ENCODE data around the gene SYT13.

Gene SYT13

DNA sequence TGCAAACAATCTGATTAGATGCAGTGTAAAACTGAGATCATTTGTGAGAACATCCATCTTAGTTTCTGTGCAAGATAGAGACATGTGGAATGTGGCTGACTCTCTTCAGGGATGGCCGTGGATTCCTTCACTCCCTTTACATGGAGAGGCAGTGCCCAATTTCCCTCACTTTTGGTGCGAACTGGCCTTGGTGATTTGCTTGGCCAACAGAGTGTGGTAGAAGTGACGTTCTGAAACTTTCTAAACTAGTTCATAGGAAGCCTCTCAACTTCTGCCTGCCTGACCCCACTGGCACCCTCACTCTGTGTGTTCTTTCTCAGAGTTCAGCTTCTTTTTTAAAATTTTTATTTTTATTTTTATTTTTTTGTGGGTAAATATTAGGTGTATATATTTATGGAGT is 9.9 kb upstream of the SYT13 start:
- TF ChIP-seq POLR2A (IDR thresholded peaks at IDR 0.05; ENCODE audit: low read depth, low read length) (no peak), POU2F2 (IDR thresholded peaks at IDR 0.05; ENCODE audit: low read depth, low read length) (no peak), POLR2AphosphoS5 (IDR thresholded peaks at IDR 0.05; ENCODE audit: low read depth, low read length) (no peak), PAX5 (IDR thresholded peaks at IDR 0.05; ENCODE audit: insufficient read depth, low read length, severe bottlenecking) (no peak), TAF1 (IDR thresholded peaks at IDR 0.05; ENCODE audit: low read depth, low read length) (no peak), SPI1 (IDR thresholded peaks at IDR 0.05; ENCODE audit: low read depth, low read length) (no peak)
- no peak for FAIRE-seq
- no peak for DNase-seq (ENCODE audit: insufficient read length, low spot score)

DNA sequence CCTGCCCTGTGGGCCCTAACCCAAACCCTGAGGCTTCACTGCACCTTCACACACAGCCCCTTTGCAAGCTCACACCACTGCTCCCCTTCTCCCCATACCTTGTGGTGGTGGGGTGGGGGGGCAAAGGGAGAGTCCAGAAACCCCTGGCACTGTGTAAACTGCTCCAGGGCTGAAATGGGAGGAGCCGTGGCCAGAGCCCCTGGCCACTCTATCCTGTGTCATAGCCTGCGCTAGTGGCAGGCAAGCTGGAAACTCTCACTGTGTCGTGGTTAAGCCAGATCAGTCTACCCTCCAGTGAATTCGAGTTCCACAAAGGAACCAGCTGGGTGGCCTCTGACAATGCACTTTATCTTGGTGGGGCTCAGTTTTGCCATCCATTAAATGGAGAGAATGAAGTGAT is 8.4 kb upstream of the SYT13 start:
- TF ChIP-seq POLR2A (IDR thresholded peaks at IDR 0.05; ENCODE audit: low read depth, low read length) (no peak), SPI1 (IDR thresholded peaks at IDR 0.05; ENCODE audit: low read depth, low read length) (no peak), POU2F2 (IDR thresholded peaks at IDR 0.05; ENCODE audit: low read depth, low read length) (no peak), POLR2AphosphoS5 (IDR thresholded peaks at IDR 0.05; ENCODE audit: low read depth, low read length) (no peak), PAX5 (IDR thresholded peaks at IDR 0.05; ENCODE audit: insufficient read depth, low read length, severe bottlenecking) (no peak), TAF1 (IDR thresholded peaks at IDR 0.05; ENCODE audit: low read depth, low read length) (no peak)
- DNase-seq (ENCODE audit: insufficient read length, low spot score), result no peak
- FAIRE-seq, result no peak

DNA sequence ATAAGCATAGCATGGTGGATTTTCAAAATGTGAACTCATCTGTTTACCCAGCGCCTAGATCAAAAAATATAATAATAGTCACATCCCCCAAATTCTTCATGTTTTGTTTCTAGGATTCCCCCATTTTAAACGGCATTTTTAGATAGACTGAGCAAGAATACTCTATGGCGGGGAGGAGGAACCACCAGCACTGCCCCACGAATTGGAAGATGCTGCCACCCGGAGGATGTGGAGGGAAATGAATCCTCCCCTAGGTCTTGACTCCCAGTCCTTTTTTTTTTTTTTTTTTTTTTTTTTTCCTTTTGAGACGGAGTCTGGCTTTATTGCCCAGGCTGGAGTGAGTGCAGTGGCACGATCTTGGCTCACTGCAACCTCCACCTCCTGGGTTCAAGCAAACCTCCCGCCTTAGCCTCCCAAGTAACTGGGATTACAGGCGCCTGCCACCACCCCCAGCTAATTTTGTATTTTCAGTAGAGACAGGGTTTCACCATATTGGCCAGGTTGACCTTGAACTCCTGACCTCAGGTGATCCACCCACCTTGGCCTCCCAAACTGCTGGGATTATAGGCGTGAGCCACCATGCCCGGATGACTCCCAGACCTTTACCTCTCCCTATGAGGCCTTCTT is 7.5 kb upstream of the SYT13 start:
- FAIRE-seq, result peak; percentile 26
- DNase-seq (ENCODE audit: insufficient read length, low spot score), result peak; percentile 62

GRCh38 chr11:45290586-45290985 is 4.4 kb upstream of the SYT13 start:
- DNase-seq (ENCODE audit: insufficient read length, low spot score), result no peak
- TF ChIP-seq POU2F2 (IDR thresholded peaks at IDR 0.05; ENCODE audit: low read depth, low read length) (no peak), PAX5 (IDR thresholded peaks at IDR 0.05; ENCODE audit: insufficient read depth, low read length, severe bottlenecking) (no peak), TAF1 (IDR thresholded peaks at IDR 0.05; ENCODE audit: low read depth, low read length) (no peak), SPI1 (IDR thresholded peaks at IDR 0.05; ENCODE audit: low read depth, low read length) (no peak), POLR2AphosphoS5 (IDR thresholded peaks at IDR 0.05; ENCODE audit: low read depth, low read length) (no peak), POLR2A (IDR thresholded peaks at IDR 0.05; ENCODE audit: low read depth, low read length) (no peak)
- FAIRE-seq, result no peak

GRCh38 chr11:45289369-45289768 is 3.2 kb upstream of the SYT13 start:
- TF ChIP-seq POU2F2 (IDR thresholded peaks at IDR 0.05; ENCODE audit: low read depth, low read length) (no peak), POLR2AphosphoS5 (IDR thresholded peaks at IDR 0.05; ENCODE audit: low read depth, low read length) (no peak), POLR2A (IDR thresholded peaks at IDR 0.05; ENCODE audit: low read depth, low read length) (no peak), SPI1 (IDR thresholded peaks at IDR 0.05; ENCODE audit: low read depth, low read length) (no peak), PAX5 (IDR thresholded peaks at IDR 0.05; ENCODE audit: insufficient read depth, low read length, severe bottlenecking) (no peak), TAF1 (IDR thresholded peaks at IDR 0.05; ENCODE audit: low read depth, low read length) (no peak)
- no peak for DNase-seq (ENCODE audit: insufficient read length, low spot score)
- FAIRE-seq, result no peak

DNA sequence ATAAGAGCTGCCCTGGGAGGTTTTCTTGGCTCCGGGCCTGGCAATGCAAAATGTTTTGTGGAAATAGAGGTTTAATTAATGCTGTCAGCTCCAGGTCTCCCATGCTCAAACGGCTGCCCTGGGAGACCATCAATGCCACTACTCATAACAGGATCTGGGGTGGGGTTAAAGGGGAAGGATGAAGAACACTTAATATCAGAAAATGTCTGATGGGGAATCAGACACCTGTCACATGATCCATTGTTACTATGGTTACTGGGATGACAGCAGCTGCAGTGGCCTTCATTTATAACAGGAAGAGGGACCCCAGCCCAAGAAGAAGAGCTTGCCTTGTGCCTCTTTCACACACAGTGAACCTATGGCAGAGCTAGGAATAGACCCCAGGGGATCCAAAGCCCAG is 2.2 kb upstream of the SYT13 start:
- FAIRE-seq, result no peak
- TF ChIP-seq PAX5 (IDR thresholded peaks at IDR 0.05; ENCODE audit: insufficient read depth, low read length, severe bottlenecking) (no peak), POLR2A (IDR thresholded peaks at IDR 0.05; ENCODE audit: low read depth, low read length) (no peak), SPI1 (IDR thresholded peaks at IDR 0.05; ENCODE audit: low read depth, low read length) (no peak), POLR2AphosphoS5 (IDR thresholded peaks at IDR 0.05; ENCODE audit: low read depth, low read length) (no peak), TAF1 (IDR thresholded peaks at IDR 0.05; ENCODE audit: low read depth, low read length) (no peak), POU2F2 (IDR thresholded peaks at IDR 0.05; ENCODE audit: low read depth, low read length) (no peak)
- DNase-seq (ENCODE audit: insufficient read length, low spot score), result no peak

DNA sequence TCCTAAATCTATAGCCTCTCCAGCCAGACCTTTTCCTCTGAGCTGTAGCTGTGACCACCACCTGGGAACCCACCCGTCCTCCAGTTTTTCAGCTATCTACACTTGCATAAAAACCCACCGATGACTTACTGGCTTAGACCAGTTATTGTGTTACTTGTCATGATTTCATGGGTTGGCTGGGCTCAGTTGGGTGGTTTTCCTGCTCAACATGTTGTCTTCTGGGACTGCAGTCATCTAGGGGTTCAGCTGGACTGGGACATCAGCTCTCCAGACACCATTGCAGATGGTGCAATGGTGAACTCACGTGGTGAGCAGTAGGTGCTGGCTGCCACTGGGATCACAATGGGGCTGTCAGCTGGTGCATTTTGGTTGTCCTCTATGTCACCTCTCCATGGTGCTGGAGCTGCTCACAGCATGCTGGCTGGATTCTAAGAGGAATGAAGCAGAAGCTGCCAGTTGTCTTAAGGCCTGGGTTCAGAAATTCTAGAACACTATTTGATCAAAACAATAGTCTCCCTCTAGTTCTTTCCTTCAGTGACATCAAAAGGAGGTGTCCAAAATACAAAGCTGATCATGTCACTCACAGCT is 1.3 kb upstream of the SYT13 start:
- TF ChIP-seq POLR2AphosphoS5 (IDR thresholded peaks at IDR 0.05; ENCODE audit: low read depth, low read length) (no peak), TAF1 (IDR thresholded peaks at IDR 0.05; ENCODE audit: low read depth, low read length) (no peak), SPI1 (IDR thresholded peaks at IDR 0.05; ENCODE audit: low read depth, low read length) (no peak), POU2F2 (IDR thresholded peaks at IDR 0.05; ENCODE audit: low read depth, low read length) (no peak), PAX5 (IDR thresholded peaks at IDR 0.05; ENCODE audit: insufficient read depth, low read length, severe bottlenecking) (no peak)
- DNase-seq (ENCODE audit: insufficient read length, low spot score), result no peak
- no peak for FAIRE-seq

DNA sequence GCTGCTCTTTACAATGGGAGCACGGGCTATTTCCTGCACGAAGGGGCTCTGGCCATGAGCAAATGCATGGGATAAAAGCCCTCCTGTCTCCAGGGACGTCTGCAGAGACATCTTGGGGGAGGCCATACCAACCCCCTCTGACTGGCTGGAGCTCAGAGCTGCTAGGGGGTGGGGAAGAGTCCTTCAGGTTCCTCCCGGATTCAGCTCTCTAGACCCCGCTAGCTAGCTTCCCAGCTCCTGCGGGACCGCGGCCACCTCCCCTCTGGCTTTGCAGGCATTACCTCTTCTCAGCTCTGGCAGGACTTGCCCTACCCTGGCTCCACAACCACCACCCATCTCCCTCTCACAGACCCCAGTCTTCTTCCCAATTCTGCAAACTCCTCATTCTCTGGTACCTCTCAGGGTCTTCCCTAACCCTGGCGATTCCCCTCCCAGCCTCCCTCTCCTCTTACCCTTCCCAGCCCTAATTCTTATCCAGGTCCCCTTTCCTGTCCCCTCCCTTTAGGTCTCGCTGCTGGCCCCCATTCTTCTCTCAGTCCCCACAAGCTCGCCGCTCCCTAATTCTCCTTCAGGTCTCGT is 802 bp downstream of the SYT13 start:
- FAIRE-seq, result no peak
- TF ChIP-seq POLR2A (IDR thresholded peaks at IDR 0.05; ENCODE audit: low read depth, low read length) (no peak), PAX5 (IDR thresholded peaks at IDR 0.05; ENCODE audit: insufficient read depth, low read length, severe bottlenecking) (no peak), SPI1 (IDR thresholded peaks at IDR 0.05; ENCODE audit: low read depth, low read length) (no peak), POLR2AphosphoS5 (IDR thresholded peaks at IDR 0.05; ENCODE audit: low read depth, low read length) (no peak), TAF1 (IDR thresholded peaks at IDR 0.05; ENCODE audit: low read depth, low read length) (no peak), POU2F2 (IDR thresholded peaks at IDR 0.05; ENCODE audit: low read depth, low read length) (no peak)
- no peak for DNase-seq (ENCODE audit: insufficient read length, low spot score)

DNA sequence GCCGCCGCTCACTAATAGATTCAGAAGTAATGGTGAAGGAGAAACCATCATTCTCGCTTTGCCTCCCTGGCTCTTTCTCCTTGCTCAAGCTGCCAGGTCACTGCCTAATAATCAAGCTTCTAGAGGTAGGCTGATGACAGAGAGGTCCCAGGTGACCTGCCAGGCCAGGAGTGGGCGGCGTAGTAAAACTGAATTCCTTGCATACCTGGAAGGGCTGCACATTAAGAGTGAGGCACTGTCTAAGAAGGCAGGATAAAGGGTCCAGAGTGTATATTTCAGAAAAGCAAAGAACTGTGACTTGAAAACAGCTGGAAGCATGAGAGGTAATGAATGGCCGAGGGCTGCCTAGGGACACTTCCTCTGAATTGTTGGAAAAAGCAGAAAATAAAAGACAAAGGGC is 4.1 kb downstream of the SYT13 start:
- no peak for DNase-seq (ENCODE audit: insufficient read length, low spot score)
- no peak for FAIRE-seq
- TF ChIP-seq SPI1 (IDR thresholded peaks at IDR 0.05; ENCODE audit: low read depth, low read length) (no peak), TAF1 (IDR thresholded peaks at IDR 0.05; ENCODE audit: low read depth, low read length) (no peak), PAX5 (IDR thresholded peaks at IDR 0.05; ENCODE audit: insufficient read depth, low read length, severe bottlenecking) (no peak), POU2F2 (IDR thresholded peaks at IDR 0.05; ENCODE audit: low read depth, low read length) (no peak), POLR2A (IDR thresholded peaks at IDR 0.05; ENCODE audit: low read depth, low read length) (no peak), POLR2AphosphoS5 (IDR thresholded peaks at IDR 0.05; ENCODE audit: low read depth, low read length) (no peak)

GRCh38 chr11:45280449-45280848 is 5.7 kb downstream of the SYT13 start:
- DNase-seq (ENCODE audit: insufficient read length, low spot score), result no peak
- no peak for TF ChIP-seq POLR2A (IDR thresholded peaks at IDR 0.05; ENCODE audit: low read depth, low read length)
- TF ChIP-seq TAF1 (IDR thresholded peaks at IDR 0.05; ENCODE audit: low read depth, low read length), result no peak
- TF ChIP-seq POLR2AphosphoS5 (IDR thresholded peaks at IDR 0.05; ENCODE audit: low read depth, low read length), result no peak
- FAIRE-seq, result no peak

All from GM12891 (cell line).